IMR-90 (cell line): ENCODE results near the gene FOXC1. TPM values are rescaled to one million over a fixed set of nuclear protein-coding genes. Genes with fewer than 3 reads are reported as not detected.

Experiments used
- ATAC-seq: fragments of 200-7000 bp; cut with Tn5 transposase; 2 replicates; pipeline ENCODE4 v1.9.1; 2020; ENCODE audit warnings: low read depth, mild to moderate bottlenecking, moderate library complexity
- BruUV-seq: library from RNA; stranded (reverse); fragments of 400-500 nt; replicated peaks from 2 replicates; lab custom pipeline; 2021; lab: Mats Ljungman, UMichigan
- CTCF ChIA-PET: fragments of 300-600 bp; formaldehyde crosslinking; extraction: SDS; loops from one replicate; lab custom pipeline; 2021; ENCODE audit warnings: antibody characterized with exemption; lab: Yijun Ruan, JAX
- POLR2A ChIA-PET: fragments of 300-600 bp; sonication (Branson Sonifier 250); formaldehyde crosslinking; loops from one replicate; lab custom pipeline; 2022; ENCODE audit warnings: antibody characterized with exemption; ENCODE audit not compliant: unreplicated experiment; lab: Charles Lee
- DNase-seq: peaks from one replicate; pipeline ENCODE4 v3.0.0; 2013
- H2AFZ ChIP-seq: replicated peaks from 2 replicates; pipeline ENCODE3; 2013; ENCODE audit warnings: low read length, mild to moderate bottlenecking; ENCODE audit not compliant: poor library complexity
- H2AK5ac ChIP-seq: 2 replicates; pipeline ENCODE4 v1.6.1; 2013; ENCODE audit warnings: low read depth, low read length, inconsistent platforms
- H2AK9ac ChIP-seq: replicated peaks from 2 replicates; pipeline ENCODE3; 2013; ENCODE audit warnings: mild to moderate bottlenecking, low read depth, low read length, moderate library complexity; ENCODE audit not compliant: poor library complexity
- H2BK120ac ChIP-seq: 2 replicates; pipeline ENCODE4 v1.6.1; 2013; ENCODE audit warnings: low read depth, low read length, inconsistent platforms
- H2BK15ac ChIP-seq: 3 replicates; pipeline ENCODE4 v1.6.1; 2013; ENCODE audit warnings: low read depth, low read length, inconsistent platforms
- H2BK20ac ChIP-seq: 2 replicates; pipeline ENCODE4 v1.6.1; 2013; ENCODE audit warnings: low read depth, mild to moderate bottlenecking, inconsistent platforms, low read length, moderate library complexity
- H2BK5ac ChIP-seq: 2 replicates; pipeline ENCODE4 v1.6.1; 2013; ENCODE audit warnings: mild to moderate bottlenecking, low read depth, low read length, inconsistent platforms; ENCODE audit not compliant: poor library complexity, severe bottlenecking
- H3K14ac ChIP-seq: replicated peaks from 2 replicates; pipeline ENCODE4 v1.6.1; 2013; ENCODE audit warnings: low read depth, low read length, inconsistent platforms
- H3K18ac ChIP-seq: 2 replicates; pipeline ENCODE4 v1.6.1; 2013; ENCODE audit warnings: low read depth, low read length, control low read depth
- H3K23ac ChIP-seq: 2 replicates; pipeline ENCODE4 v1.6.1; 2013; ENCODE audit warnings: low read depth, low read length, inconsistent platforms
- H3K27ac ChIP-seq: 2 replicates; pipeline ENCODE4 v1.5.1; 2013; ENCODE audit warnings: mild to moderate bottlenecking, control low read depth, low read length; ENCODE audit not compliant: insufficient read depth
- H3K27me3 ChIP-seq: 2 replicates; pipeline ENCODE4 v1.6.1; 2013; ENCODE audit warnings: low read length; ENCODE audit not compliant: control insufficient read depth, insufficient read depth
- H3K36me3 ChIP-seq: 2 replicates; pipeline ENCODE4 v1.6.1; 2013; ENCODE audit warnings: low read length, mixed read lengths; ENCODE audit not compliant: control insufficient read depth, insufficient read depth
- H3K4ac ChIP-seq: 2 replicates; pipeline ENCODE4 v1.6.1; 2013; ENCODE audit warnings: low read depth, low read length, inconsistent platforms
- H3K4me1 ChIP-seq: 2 replicates; pipeline ENCODE4 v1.6.1; 2013; ENCODE audit warnings: low read length, mixed read lengths; ENCODE audit not compliant: control insufficient read depth, insufficient read depth
- H3K4me2 ChIP-seq: 2 replicates; pipeline ENCODE4 v1.6.1; 2013; ENCODE audit warnings: low read depth, mild to moderate bottlenecking, control low read depth, low read length, moderate library complexity
- H3K4me3 ChIP-seq: 2 replicates; pipeline ENCODE4 v1.5.1; 2013; ENCODE audit warnings: low read depth, mild to moderate bottlenecking, control low read depth, low read length, moderate library complexity; ENCODE audit not compliant: insufficient read depth
- H3K56ac ChIP-seq: 2 replicates; pipeline ENCODE4 v1.6.1; 2013; ENCODE audit warnings: low read length, inconsistent platforms; ENCODE audit not compliant: insufficient read depth; ENCODE audit errors: extremely low read depth
- H3K79me1 ChIP-seq, 2 experiments: 2 replicates each; pipeline ENCODE4 v1.6.1; 2013; ENCODE audit warnings: low read length in 2 of 2, inconsistent platforms in 1 of 2, low read depth in 1 of 2
- H3K9ac ChIP-seq: 2 replicates; pipeline ENCODE4 v1.6.1; 2013; ENCODE audit warnings: low read depth, low read length, control low read depth
- H3K9me1 ChIP-seq: 2 replicates; pipeline ENCODE4 v1.6.1; 2013; ENCODE audit warnings: low read length, inconsistent platforms; ENCODE audit not compliant: insufficient read depth
- H3K9me3 ChIP-seq: 2 replicates; pipeline ENCODE4 v1.6.1; 2013; ENCODE audit warnings: low read length; ENCODE audit not compliant: control insufficient read depth, insufficient read depth
- H4K20me1 ChIP-seq: 2 replicates; pipeline ENCODE4 v1.6.1; 2013; ENCODE audit warnings: low read length, inconsistent platforms; ENCODE audit not compliant: insufficient read depth
- H4K5ac ChIP-seq: 2 replicates; pipeline ENCODE4 v1.6.1; 2013; ENCODE audit warnings: mild to moderate bottlenecking, low read depth, low read length, control low read depth
- H4K8ac ChIP-seq, 2 experiments: 2 replicates each; pipeline ENCODE4 v1.6.1; 2013; ENCODE audit warnings: low read depth in 2 of 2, low read length in 2 of 2, control low read depth in 1 of 2, inconsistent platforms in 1 of 2
- H4K91ac ChIP-seq: 2 replicates; pipeline ENCODE4 v1.6.1; 2013; ENCODE audit warnings: low read depth, low read length, inconsistent platforms; ENCODE audit not compliant: insufficient read depth
- FOS ChIP-seq: fragments of 150-350 bp; IDR thresholded peaks from 2 replicates; pipeline ENCODE4 v1.6.1; 2016; ENCODE audit warnings: low read depth, low read length
- MXI1 ChIP-seq: IDR thresholded peaks from 2 replicates; pipeline ENCODE4 v1.6.1; 2012; ENCODE audit warnings: low read depth, mild to moderate bottlenecking, low read length, moderate library complexity, borderline replicate concordance
- NFE2L2 ChIP-seq: fragments of 150-350 bp; IDR thresholded peaks from 2 replicates; pipeline ENCODE4 v1.6.1; 2016; ENCODE audit warnings: low read depth, mild to moderate bottlenecking, low read length
- RAD21 ChIP-seq: IDR thresholded peaks from 2 replicates; pipeline ENCODE4 v1.6.1; 2012; ENCODE audit warnings: low read length, improper control_type of control experiment
- RFX5 ChIP-seq: IDR thresholded peaks from 2 replicates; pipeline ENCODE4 v1.8.0; 2012; ENCODE audit warnings: low read depth, mild to moderate bottlenecking, low read length, moderate library complexity
- WGBS, 2 experiments: methylation state at CpG; one replicate each; pipeline versions ENCODE4 v1.1.5 to v1.1.7; 2013; ENCODE audit warnings: missing lambda C conversion rate in 2 of 2; ENCODE audit not compliant: insufficient read length in 1 of 2; ENCODE audit errors: extremely low coverage in 2 of 2; 5-methylcytosine and 5-hydroxymethylcytosine counted together
- dilution Hi-C: fragments of 300-500 bp; cut with HindIII; formaldehyde crosslinking; loops from one replicate; pipeline ENCODE4 v1.14.3; 2018; ENCODE audit warnings: low sequenced_read_pairs; ENCODE audit not compliant: unreplicated experiment
- in situ Hi-C: fragments of 300-500 bp; cut with MboI; formaldehyde crosslinking; loops from 3 replicates; pipeline ENCODE4 v1.14.3; 2019; ENCODE audit warnings: low sequenced_read_pairs, inconsistent platforms, mixed read lengths
- intact Hi-C: fragments of 100-400 bp; cut with micrococcal nuclease; formaldehyde crosslinking; loops from 2 replicates; pipeline ENCODE4 v1.10.0; 2022
- polyA plus RNA-seq, 3 experiments: library from polyadenylated mRNA; depleted of rRNA; stranded (reverse); fragments of >200 nt; gene quantifications; 2 replicates each; pipeline ENCODE4 v1.2.3, GENCODE V29; 2012; ENCODE audit warnings: low replicate concordance in 1 of 3
- total RNA-seq: library from RNA; depleted of rRNA; stranded (reverse); fragments of >200 nt; gene quantifications from 2 replicates; pipeline ENCODE4 v1.2.3, GENCODE V29; 2012
- TF ChIP-seq, protein P1 (sequence below): conservative IDR thresholded peaks from 2 replicates; pipeline ENCODE4 v1.5.1; 2012; ENCODE audit warnings: mild to moderate bottlenecking, low read depth, low read length, improper control_type of control experiment

The FOXC1 gene
- total and polyA plus RNA-seq, 2 of the 4 experiments (the other 2 are of a cell fraction) = 1.3 to 4.0 TPM

DNA sequence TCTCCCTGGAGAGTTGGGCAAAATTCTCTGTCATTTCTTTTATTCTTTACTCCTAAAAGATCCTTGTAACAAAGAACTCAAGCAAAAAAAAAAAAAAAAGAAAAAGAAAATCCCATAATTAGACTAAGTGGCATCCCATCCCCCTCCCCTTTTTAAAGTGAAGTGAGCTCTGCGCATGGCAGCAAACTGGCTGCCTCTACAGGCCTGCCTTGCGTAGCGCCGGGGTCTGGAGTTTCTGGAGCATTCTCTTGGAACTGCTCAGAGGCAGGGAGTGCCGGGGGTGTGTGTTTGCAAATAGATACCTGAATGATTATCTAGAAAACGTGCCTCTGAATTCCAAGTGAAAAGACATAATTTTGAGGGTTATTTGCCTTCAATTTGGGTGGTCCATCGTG, 48.1 kb downstream of the FOXC1 start:
- Histone ChIP-seq H3K4me1 (peaks cover 11% of the 10 kb centered on the region), H3K23ac (0 out of 2 replicates have a peak overlapping the region, but pooled peaks have one; percentile 11), H3K27me3 (no peaks in the 10 kb centered on the region), H4K5ac (no peak overlapping the region), H3K9ac (no peak overlapping the region), H3K56ac (no peak overlapping the region), H3K36me3 (no peaks in the 10 kb centered on the region), H3K14ac (no peak overlapping the region), H3K4me2 (no peak overlapping the region), H2AK9ac (no peak overlapping the region), H2BK20ac (no peak overlapping the region), H3K4ac (no peak overlapping the region), H3K18ac (no peak overlapping the region), H3K9me3 (no peaks in the 10 kb centered on the region), H2BK15ac (no peak overlapping the region), H3K79me1 (no peaks in the 10 kb centered on the region), H3K27ac (no peak overlapping the region), H2AFZ (no peak overlapping the region), H2BK120ac (no peak overlapping the region), H3K9me1 (peaks cover 13% of the 10 kb centered on the region), H4K91ac (no peak overlapping the region), H3K4me3 (no peak overlapping the region), H4K20me1 (no peaks in the 10 kb centered on the region), H4K8ac (no peak overlapping the region), H2AK5ac (no peak overlapping the region), H2BK5ac (no peak overlapping the region)
- POLR2A ChIA-PET = no interaction called here
- intact Hi-C loops = no loop called here
- ATAC-seq (no peak), DNase-seq (no peak)
- no peak for TF ChIP-seq FOS
- TF ChIP-seq, protein P1, sequence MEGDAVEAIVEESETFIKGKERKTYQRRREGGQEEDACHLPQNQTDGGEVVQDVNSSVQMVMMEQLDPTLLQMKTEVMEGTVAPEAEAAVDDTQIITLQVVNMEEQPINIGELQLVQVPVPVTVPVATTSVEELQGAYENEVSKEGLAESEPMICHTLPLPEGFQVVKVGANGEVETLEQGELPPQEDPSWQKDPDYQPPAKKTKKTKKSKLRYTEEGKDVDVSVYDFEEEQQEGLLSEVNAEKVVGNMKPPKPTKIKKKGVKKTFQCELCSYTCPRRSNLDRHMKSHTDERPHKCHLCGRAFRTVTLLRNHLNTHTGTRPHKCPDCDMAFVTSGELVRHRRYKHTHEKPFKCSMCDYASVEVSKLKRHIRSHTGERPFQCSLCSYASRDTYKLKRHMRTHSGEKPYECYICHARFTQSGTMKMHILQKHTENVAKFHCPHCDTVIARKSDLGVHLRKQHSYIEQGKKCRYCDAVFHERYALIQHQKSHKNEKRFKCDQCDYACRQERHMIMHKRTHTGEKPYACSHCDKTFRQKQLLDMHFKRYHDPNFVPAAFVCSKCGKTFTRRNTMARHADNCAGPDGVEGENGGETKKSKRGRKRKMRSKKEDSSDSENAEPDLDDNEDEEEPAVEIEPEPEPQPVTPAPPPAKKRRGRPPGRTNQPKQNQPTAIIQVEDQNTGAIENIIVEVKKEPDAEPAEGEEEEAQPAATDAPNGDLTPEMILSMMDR = no peak
- no peak for TF ChIP-seq RAD21
- TF ChIP-seq MXI1 = no peak
- no peak for TF ChIP-seq RFX5
- no peak for TF ChIP-seq NFE2L2
- WGBS, 2 experiments = 100% methylated on average over 1 of the region's 7 CpGs; no CpG with 5 or more reads in 1 of the 2 experiments
- in situ Hi-C loops = no loop called here
- BruUV-seq = no TSS peak
- CTCF ChIA-PET = interaction anchor here (1.3 kb wide), 1 partner anchor 29 kb away, joined by 3 read pairs; no protein-coding TSS in a partner anchor
- dilution Hi-C loops = no loop called here
